ENCODE measurements around the gene METTL13. TPM values are rescaled to one million over a fixed set of nuclear protein-coding genes. Genes with fewer than 3 reads are reported as not detected.

Gene METTL13
- total RNA-seq, 2 experiments from 2014 or later = 28.3 to 35.4 TPM

DNA sequence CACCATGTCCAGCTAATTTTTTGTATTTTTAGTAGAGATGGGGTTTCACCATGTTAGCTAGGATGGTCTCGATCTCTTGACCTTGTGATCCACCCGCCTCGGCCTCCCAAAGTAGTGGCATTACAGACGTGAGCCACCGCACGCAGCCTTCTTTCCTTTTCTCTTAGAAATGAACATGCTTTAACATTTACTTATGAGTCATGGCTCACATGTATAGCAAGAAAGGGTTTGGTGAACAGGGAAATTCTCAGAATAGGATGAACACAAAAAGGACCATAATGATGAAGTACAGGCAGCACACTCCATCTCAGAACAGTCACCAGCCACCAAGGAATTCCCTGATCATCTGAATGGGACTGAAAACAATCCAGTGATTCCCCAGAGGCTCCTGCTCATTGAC is 30.2 kb upstream of the METTL13 start:
- H3K79me2 ChIP-seq (ENCODE audit: insufficient read depth, low read depth, low read length) = no peaks in the 10 kb centered on the region
- DNase-seq (ENCODE audit: low spot score) = no peak
- no peak overlapping the region for H2AFZ ChIP-seq (ENCODE audit: low read length)
- no peaks in the 10 kb centered on the region for H3K36me3 ChIP-seq (ENCODE audit: insufficient read depth, low read length)
- intact Hi-C loops (cut with micrococcal nuclease; ENCODE audit: unreplicated experiment) = no loop called here
- no peak overlapping the region for H3K4me3 ChIP-seq (ENCODE audit: low read depth, low read length, poor library complexity, severe bottlenecking)
- no peaks in the 10 kb centered on the region for H3K4me1 ChIP-seq (ENCODE audit: insufficient read depth, low read length, poor library complexity, severe bottlenecking)
- no peaks in the 10 kb centered on the region for H3K9me2 ChIP-seq (ENCODE audit: insufficient read depth, low read length)
- ChIA-PET CTCF (ENCODE audit: unreplicated experiment) (no interaction called here), POLR2A (no interaction called here)
- H3K4me2 ChIP-seq (ENCODE audit: low read length) = no peak overlapping the region
- no peak for TF ChIP-seq EZH2phosphoT487 (IDR thresholded peaks at IDR 0.05; ENCODE audit: borderline replicate concordance, low read depth, low read length)
- TF ChIP-seq, protein P1, sequence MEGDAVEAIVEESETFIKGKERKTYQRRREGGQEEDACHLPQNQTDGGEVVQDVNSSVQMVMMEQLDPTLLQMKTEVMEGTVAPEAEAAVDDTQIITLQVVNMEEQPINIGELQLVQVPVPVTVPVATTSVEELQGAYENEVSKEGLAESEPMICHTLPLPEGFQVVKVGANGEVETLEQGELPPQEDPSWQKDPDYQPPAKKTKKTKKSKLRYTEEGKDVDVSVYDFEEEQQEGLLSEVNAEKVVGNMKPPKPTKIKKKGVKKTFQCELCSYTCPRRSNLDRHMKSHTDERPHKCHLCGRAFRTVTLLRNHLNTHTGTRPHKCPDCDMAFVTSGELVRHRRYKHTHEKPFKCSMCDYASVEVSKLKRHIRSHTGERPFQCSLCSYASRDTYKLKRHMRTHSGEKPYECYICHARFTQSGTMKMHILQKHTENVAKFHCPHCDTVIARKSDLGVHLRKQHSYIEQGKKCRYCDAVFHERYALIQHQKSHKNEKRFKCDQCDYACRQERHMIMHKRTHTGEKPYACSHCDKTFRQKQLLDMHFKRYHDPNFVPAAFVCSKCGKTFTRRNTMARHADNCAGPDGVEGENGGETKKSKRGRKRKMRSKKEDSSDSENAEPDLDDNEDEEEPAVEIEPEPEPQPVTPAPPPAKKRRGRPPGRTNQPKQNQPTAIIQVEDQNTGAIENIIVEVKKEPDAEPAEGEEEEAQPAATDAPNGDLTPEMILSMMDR (conservative IDR thresholded peaks at IDR 0.05; ENCODE audit: low read length) = no peak
- no peak overlapping the region for H3K27ac ChIP-seq (ENCODE audit: low read depth, low read length, poor library complexity, severe bottlenecking)
- H4K20me1 ChIP-seq (ENCODE audit: insufficient read depth, low read length) = no peaks in the 10 kb centered on the region
- BruUV-seq (replicated peaks) = no TSS peak
- H3K9me3 ChIP-seq (ENCODE audit: low read length) = no peaks in the 10 kb centered on the region

GRCh38 chr1:171753182-171753581 is 28.3 kb upstream of the METTL13 start:
- Histone ChIP-seq H3K4me2 (ENCODE audit: low read length) (no peak overlapping the region), H2AFZ (ENCODE audit: low read length) (no peak overlapping the region), H3K4me3 (ENCODE audit: low read depth, low read length, poor library complexity, severe bottlenecking) (no peak overlapping the region), H4K20me1 (ENCODE audit: insufficient read depth, low read length) (no peaks in the 10 kb centered on the region), H3K36me3 (ENCODE audit: insufficient read depth, low read length) (no peaks in the 10 kb centered on the region), H3K79me2 (ENCODE audit: insufficient read depth, low read depth, low read length) (no peaks in the 10 kb centered on the region), H3K4me1 (ENCODE audit: insufficient read depth, low read length, poor library complexity, severe bottlenecking) (no peaks in the 10 kb centered on the region), H3K9me3 (ENCODE audit: low read length) (no peaks in the 10 kb centered on the region), H3K9me2 (ENCODE audit: insufficient read depth, low read length) (no peaks in the 10 kb centered on the region), H3K27ac (ENCODE audit: low read depth, low read length, poor library complexity, severe bottlenecking) (no peak overlapping the region)
- intact Hi-C loops (cut with micrococcal nuclease; ENCODE audit: unreplicated experiment) = loop anchor here (2.0 kb wide), 1 partner anchor 16 kb away; no protein-coding TSS in a partner anchor
- BruUV-seq (replicated peaks) = no TSS peak
- TF ChIP-seq, protein P1 (conservative IDR thresholded peaks at IDR 0.05; ENCODE audit: low read length) = no peak
- no peak for TF ChIP-seq EZH2phosphoT487 (IDR thresholded peaks at IDR 0.05; ENCODE audit: borderline replicate concordance, low read depth, low read length)
- CTCF ChIA-PET (ENCODE audit: unreplicated experiment) = no interaction called here
- no peak for DNase-seq (ENCODE audit: low spot score)
- POLR2A ChIA-PET = no interaction called here

DNA sequence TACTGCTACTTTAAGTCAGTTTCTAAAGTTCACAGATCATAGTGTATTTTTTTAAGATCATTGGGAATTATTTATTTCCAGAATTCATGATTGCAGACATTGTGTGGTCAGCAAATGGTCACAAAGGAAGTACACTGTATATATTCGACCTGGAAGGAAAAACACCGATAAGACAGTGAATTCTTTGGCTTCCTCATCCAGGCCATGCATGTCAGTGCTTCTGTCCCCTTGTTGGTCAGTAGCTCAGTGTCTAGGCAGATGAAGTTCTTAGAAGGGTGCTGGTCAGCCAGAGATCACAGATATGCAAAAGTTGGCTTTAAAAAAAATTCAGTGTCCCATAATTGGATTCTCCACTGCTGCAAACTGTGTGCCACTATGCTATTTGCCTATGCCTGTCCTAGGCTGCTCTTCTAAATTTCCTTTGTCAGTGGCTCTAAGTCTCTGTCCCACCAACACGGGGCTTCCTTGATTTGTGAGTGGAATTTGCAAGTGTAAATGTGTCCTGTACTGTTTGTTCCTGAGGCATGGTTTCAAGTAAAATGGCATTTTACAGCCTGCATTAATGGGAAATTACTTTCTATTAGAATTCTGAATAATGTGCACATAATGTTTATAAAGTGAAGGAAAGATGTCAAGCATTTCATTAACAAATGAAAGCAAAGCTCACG is 27.6 kb upstream of the METTL13 start:
- ChIA-PET POLR2A (no interaction called here), CTCF (ENCODE audit: unreplicated experiment) (interaction anchor here (0.6 kb wide), 1 partner anchor 109 kb away, joined by 3 read pairs; no protein-coding TSS in a partner anchor)
- DNase-seq (ENCODE audit: low spot score) = no peak
- intact Hi-C loops (cut with micrococcal nuclease; ENCODE audit: unreplicated experiment) = loop anchor here (2.0 kb wide), 1 partner anchor 15 kb away; no protein-coding TSS in a partner anchor
- Histone ChIP-seq H3K4me1 (ENCODE audit: insufficient read depth, low read length, poor library complexity, severe bottlenecking) (no peaks in the 10 kb centered on the region), H3K36me3 (ENCODE audit: insufficient read depth, low read length) (no peaks in the 10 kb centered on the region), H3K9me3 (ENCODE audit: low read length) (no peaks in the 10 kb centered on the region), H3K4me2 (ENCODE audit: low read length) (no peak overlapping the region), H2AFZ (ENCODE audit: low read length) (no peak overlapping the region), H4K20me1 (ENCODE audit: insufficient read depth, low read length) (no peaks in the 10 kb centered on the region), H3K4me3 (ENCODE audit: low read depth, low read length, poor library complexity, severe bottlenecking) (no peak overlapping the region), H3K9me2 (ENCODE audit: insufficient read depth, low read length) (no peaks in the 10 kb centered on the region), H3K27ac (ENCODE audit: low read depth, low read length, poor library complexity, severe bottlenecking) (no peak overlapping the region), H3K79me2 (ENCODE audit: insufficient read depth, low read depth, low read length) (no peaks in the 10 kb centered on the region)
- TF ChIP-seq EZH2phosphoT487 (IDR thresholded peaks at IDR 0.05; ENCODE audit: borderline replicate concordance, low read depth, low read length) = no peak
- TF ChIP-seq, protein P1 (conservative IDR thresholded peaks at IDR 0.05; ENCODE audit: low read length) = no peak
- BruUV-seq (replicated peaks) = no TSS peak

Measured in OCI-LY7 (cell line).